Erythroblast (primary cell): ENCODE results near the gene ZC3H12D.
"Not testable (repeated sequence)": the region's sequence is repeated elsewhere in the genome, so short reads cannot be mapped to it uniquely, and the experiment has no call there.

ENCODE experiments used
- GATA1 ChIP-seq: IDR thresholded peaks from 2 replicates; pipeline ENCODE4 v1.6.1; 2011; ENCODE audit warnings: low read depth, mild to moderate bottlenecking, control low read depth, low read length, moderate library complexity
- POLR2A ChIP-seq: IDR thresholded peaks from 2 replicates; pipeline ENCODE4 v1.6.1; 2011; ENCODE audit warnings: mild to moderate bottlenecking, low read length

- not testable (repeated sequence) for TF ChIP-seq POLR2A, GATA1
Observed at GRCh38 chr6:149495349-149496016, 10.7 kb upstream of the ZC3H12D start.
